ENCODE measurements around the gene RNF213. TPM values are rescaled to one million over a fixed set of nuclear protein-coding genes. Genes with fewer than 3 reads are reported as not detected.

The RNF213 gene
- total and polyA plus RNA-seq, 4 donors: 18.2 to 104 (median 33.5) TPM

DNA sequence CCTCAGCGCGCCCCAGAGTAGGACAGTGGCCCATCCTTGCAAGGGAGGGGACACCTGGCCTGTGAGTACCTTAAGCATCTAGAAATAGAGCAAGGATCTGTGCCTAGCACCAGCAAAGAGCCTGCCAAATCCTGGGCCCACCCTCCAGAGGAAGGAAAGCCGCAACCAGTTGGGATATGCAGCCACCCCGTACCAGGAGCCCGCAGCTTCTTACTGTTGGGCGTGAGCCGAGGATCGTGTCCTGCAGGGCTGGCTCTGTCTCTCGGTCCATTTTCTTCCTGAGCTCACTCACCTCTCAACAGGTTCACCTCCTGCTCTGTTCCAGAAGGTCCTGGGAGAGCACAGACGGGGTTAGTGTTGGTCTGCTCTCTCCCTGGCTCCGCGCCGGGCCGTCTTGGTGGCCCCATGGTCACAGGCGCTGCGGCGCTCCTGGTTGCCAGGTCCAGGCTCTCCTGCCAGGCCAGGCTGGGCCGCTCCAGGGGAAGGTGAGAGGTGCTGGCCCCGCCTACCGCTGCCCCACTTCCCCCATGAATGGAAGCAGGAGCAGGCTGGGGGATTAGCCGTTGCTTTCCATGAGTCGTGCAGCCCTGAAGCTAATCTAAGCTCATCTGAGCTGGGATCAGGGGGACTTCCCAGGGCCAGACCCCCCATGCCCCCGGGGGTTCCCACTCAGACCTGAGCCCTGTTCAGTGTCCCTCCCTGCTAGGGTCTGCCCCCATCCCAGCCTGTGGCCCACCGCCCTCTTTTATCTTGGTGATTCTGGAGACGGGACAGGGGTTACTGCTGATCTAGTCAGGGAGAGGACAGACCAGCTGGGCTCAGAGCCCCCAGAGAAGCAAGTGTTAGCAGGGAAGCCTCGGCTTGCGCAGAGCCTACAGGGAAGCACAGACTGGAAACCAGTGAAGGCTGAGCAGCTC lies 167.0 kb downstream of the RNF213 start:
- Histone ChIP-seq H3K27ac (ENCODE audit: low read depth in 1 of 2, low read length in 2 of 2) (no peak overlapping the region), H3K9ac (ENCODE audit: low read depth in 1 of 2, low read length in 2 of 2) (no peak overlapping the region), H3K9me3 (ENCODE audit: control insufficient read depth in 4 of 4, low read length in 3 of 4) (no peaks in the 10 kb centered on the region), H3K36me3 (ENCODE audit: control insufficient read depth in 4 of 4, insufficient read depth in 3 of 4, low read depth in 1 of 4, low read length in 3 of 4) (peaks cover 0 to 2% (median 0%) of the 10 kb centered on the region in 4 donors), H3K27me3 (ENCODE audit: control insufficient read depth in 4 of 4, insufficient read depth in 4 of 4, low read length in 3 of 4) (no peaks in the 10 kb centered on the region), H3K4me3 (ENCODE audit: low read depth in 1 of 3, low read length in 3 of 3) (no peak overlapping the region), H3K4me1 (ENCODE audit: control insufficient read depth in 4 of 4, insufficient read depth in 4 of 4, low read length in 3 of 4) (peaks cover 0 to 3% (median under 1%) of the 10 kb centered on the region in 4 donors)
- 92% methylated on average over 27 of the region's 27 CpGs for WGBS
- no peak for DNase-seq (ENCODE audit: low spot score)
- TF ChIP-seq SP1 (IDR thresholded peaks at IDR 0.05): no peak
- TF ChIP-seq, protein P1, sequence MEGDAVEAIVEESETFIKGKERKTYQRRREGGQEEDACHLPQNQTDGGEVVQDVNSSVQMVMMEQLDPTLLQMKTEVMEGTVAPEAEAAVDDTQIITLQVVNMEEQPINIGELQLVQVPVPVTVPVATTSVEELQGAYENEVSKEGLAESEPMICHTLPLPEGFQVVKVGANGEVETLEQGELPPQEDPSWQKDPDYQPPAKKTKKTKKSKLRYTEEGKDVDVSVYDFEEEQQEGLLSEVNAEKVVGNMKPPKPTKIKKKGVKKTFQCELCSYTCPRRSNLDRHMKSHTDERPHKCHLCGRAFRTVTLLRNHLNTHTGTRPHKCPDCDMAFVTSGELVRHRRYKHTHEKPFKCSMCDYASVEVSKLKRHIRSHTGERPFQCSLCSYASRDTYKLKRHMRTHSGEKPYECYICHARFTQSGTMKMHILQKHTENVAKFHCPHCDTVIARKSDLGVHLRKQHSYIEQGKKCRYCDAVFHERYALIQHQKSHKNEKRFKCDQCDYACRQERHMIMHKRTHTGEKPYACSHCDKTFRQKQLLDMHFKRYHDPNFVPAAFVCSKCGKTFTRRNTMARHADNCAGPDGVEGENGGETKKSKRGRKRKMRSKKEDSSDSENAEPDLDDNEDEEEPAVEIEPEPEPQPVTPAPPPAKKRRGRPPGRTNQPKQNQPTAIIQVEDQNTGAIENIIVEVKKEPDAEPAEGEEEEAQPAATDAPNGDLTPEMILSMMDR (IDR thresholded peaks at IDR 0.05; ENCODE audit: low read depth, low read length, missing input control): no peak
- TF ChIP-seq, protein P2, sequence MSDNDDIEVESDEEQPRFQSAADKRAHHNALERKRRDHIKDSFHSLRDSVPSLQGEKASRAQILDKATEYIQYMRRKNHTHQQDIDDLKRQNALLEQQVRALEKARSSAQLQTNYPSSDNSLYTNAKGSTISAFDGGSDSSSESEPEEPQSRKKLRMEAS (IDR thresholded peaks at IDR 0.05): no peak
- no peak for TF ChIP-seq RXRA (IDR thresholded peaks at IDR 0.05)
- TF ChIP-seq, protein P3, sequence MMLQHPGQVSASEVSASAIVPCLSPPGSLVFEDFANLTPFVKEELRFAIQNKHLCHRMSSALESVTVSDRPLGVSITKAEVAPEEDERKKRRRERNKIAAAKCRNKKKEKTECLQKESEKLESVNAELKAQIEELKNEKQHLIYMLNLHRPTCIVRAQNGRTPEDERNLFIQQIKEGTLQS (IDR thresholded peaks at IDR 0.05): no peak
- no peak for TF ChIP-seq EGR1 (IDR thresholded peaks at IDR 0.05; ENCODE audit: low read depth in 2 of 2)
- TF ChIP-seq, protein P4, sequence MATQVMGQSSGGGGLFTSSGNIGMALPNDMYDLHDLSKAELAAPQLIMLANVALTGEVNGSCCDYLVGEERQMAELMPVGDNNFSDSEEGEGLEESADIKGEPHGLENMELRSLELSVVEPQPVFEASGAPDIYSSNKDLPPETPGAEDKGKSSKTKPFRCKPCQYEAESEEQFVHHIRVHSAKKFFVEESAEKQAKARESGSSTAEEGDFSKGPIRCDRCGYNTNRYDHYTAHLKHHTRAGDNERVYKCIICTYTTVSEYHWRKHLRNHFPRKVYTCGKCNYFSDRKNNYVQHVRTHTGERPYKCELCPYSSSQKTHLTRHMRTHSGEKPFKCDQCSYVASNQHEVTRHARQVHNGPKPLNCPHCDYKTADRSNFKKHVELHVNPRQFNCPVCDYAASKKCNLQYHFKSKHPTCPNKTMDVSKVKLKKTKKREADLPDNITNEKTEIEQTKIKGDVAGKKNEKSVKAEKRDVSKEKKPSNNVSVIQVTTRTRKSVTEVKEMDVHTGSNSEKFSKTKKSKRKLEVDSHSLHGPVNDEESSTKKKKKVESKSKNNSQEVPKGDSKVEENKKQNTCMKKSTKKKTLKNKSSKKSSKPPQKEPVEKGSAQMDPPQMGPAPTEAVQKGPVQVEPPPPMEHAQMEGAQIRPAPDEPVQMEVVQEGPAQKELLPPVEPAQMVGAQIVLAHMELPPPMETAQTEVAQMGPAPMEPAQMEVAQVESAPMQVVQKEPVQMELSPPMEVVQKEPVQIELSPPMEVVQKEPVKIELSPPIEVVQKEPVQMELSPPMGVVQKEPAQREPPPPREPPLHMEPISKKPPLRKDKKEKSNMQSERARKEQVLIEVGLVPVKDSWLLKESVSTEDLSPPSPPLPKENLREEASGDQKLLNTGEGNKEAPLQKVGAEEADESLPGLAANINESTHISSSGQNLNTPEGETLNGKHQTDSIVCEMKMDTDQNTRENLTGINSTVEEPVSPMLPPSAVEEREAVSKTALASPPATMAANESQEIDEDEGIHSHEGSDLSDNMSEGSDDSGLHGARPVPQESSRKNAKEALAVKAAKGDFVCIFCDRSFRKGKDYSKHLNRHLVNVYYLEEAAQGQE (IDR thresholded peaks at IDR 0.05): no peak
- no peak for TF ChIP-seq RAD21 (IDR thresholded peaks at IDR 0.05)
- TF ChIP-seq JUND (IDR thresholded peaks at IDR 0.05): no peak
- no peak for TF ChIP-seq HNF4A (conservative IDR thresholded peaks at IDR 0.05)
- TF ChIP-seq HNF4G (IDR thresholded peaks at IDR 0.05): no peak
- TF ChIP-seq YY1 (IDR thresholded peaks at IDR 0.05): no peak
- no peak for TF ChIP-seq NR2F2 (IDR thresholded peaks at IDR 0.05)
- no peak for TF ChIP-seq FOXA1 (IDR thresholded peaks at IDR 0.05)
- TF ChIP-seq, protein P5, sequence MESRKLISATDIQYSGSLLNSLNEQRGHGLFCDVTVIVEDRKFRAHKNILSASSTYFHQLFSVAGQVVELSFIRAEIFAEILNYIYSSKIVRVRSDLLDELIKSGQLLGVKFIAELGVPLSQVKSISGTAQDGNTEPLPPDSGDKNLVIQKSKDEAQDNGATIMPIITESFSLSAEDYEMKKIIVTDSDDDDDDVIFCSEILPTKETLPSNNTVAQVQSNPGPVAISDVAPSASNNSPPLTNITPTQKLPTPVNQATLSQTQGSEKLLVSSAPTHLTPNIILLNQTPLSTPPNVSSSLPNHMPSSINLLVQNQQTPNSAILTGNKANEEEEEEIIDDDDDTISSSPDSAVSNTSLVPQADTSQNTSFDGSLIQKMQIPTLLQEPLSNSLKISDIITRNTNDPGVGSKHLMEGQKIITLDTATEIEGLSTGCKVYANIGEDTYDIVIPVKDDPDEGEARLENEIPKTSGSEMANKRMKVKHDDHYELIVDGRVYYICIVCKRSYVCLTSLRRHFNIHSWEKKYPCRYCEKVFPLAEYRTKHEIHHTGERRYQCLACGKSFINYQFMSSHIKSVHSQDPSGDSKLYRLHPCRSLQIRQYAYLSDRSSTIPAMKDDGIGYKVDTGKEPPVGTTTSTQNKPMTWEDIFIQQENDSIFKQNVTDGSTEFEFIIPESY (IDR thresholded peaks at IDR 0.05): no peak
- TF ChIP-seq TAF1 (conservative IDR thresholded peaks at IDR 0.05): no peak

Measured in liver (tissue), 9 donors.